ENCODE data around the gene OAF. TPM values are rescaled to one million over a fixed set of nuclear protein-coding genes. Genes with fewer than 3 reads are reported as not detected.

OAF gene
- total RNA-seq, 1 experiment from 2014 or later = 25.0 TPM

- BruUV-seq (replicated peaks) = no TSS peak
- no peaks in the 10 kb centered on the region for H3K9me3 ChIP-seq (ENCODE audit: low read depth, low read length, poor library complexity, severe bottlenecking)
- peak; percentile 54 for DNase-seq (ENCODE audit: low spot score)
- H3K4me1 ChIP-seq (ENCODE audit: insufficient read depth, low read length, poor library complexity, severe bottlenecking) = peaks cover 6% of the 10 kb centered on the region
- H3K27me3 ChIP-seq (replicated peaks; ENCODE audit: insufficient read depth, low read depth, low read length, poor library complexity) = no peaks in the 10 kb centered on the region
- POLR2A ChIA-PET (ENCODE audit: low non-redundant PET) = no interaction called here
- intact Hi-C loops (cut with micrococcal nuclease; ENCODE audit: unreplicated experiment) = no loop called here
- no peak overlapping the region for H3K4me3 ChIP-seq (ENCODE audit: low read depth, low read length, poor library complexity, severe bottlenecking)
- TF ChIP-seq CTCF (conservative IDR thresholded peaks at IDR 0.05; ENCODE audit: low read depth, low read length) (no peak), EZH2 (IDR thresholded peaks at IDR 0.05; ENCODE audit: borderline replicate concordance, low read depth, low read length, poor library complexity, severe bottlenecking) (no peak)
- H3K36me3 ChIP-seq (ENCODE audit: insufficient read depth, low read length, poor library complexity, severe bottlenecking) = no peaks in the 10 kb centered on the region
- CTCF ChIA-PET = interaction anchor here (1.0 kb wide), 1 partner anchor 56 kb away, joined by 3 read pairs; no protein-coding TSS in a partner anchor
- no peak overlapping the region for H3K27ac ChIP-seq (ENCODE audit: low read depth, low read length, poor library complexity, severe bottlenecking)
These were observed 14.4 kb downstream of the OAF start for GRCh38 chr11:120224972-120225909.

DNA sequence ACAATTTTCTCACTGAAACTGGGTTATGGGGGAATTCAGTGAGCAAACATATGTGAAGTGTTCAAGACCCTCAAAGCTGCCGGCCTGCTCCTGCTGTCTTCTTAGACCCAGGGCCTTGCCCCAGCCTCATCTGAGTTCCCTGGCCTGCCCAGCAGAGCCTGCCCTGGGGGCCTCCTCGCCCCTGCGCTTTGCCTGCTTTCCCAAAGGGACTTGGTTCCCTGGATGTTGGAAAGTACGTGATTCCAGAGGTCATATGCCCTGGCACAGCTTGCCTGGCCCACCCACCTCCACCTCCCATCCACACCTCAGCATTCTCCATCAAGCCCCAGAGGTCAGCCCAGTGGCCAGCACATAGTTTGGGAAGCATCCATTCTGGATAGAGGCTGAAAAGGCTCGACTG lies 15.4 kb downstream of the OAF start:
- H3K36me3 ChIP-seq (ENCODE audit: insufficient read depth, low read length, poor library complexity, severe bottlenecking) = no peaks in the 10 kb centered on the region
- no peaks in the 10 kb centered on the region for H3K9me3 ChIP-seq (ENCODE audit: low read depth, low read length, poor library complexity, severe bottlenecking)
- peaks cover 6% of the 10 kb centered on the region for H3K4me1 ChIP-seq (ENCODE audit: insufficient read depth, low read length, poor library complexity, severe bottlenecking)
- no peak for DNase-seq (ENCODE audit: low spot score)
- H3K4me3 ChIP-seq (ENCODE audit: low read depth, low read length, poor library complexity, severe bottlenecking) = no peak overlapping the region
- no peaks in the 10 kb centered on the region for H3K27me3 ChIP-seq (replicated peaks; ENCODE audit: insufficient read depth, low read depth, low read length, poor library complexity)
- ChIA-PET CTCF (no interaction called here), POLR2A (ENCODE audit: low non-redundant PET) (no interaction called here)
- intact Hi-C loops (cut with micrococcal nuclease; ENCODE audit: unreplicated experiment) = no loop called here
- BruUV-seq (replicated peaks) = no TSS peak
- TF ChIP-seq CTCF (conservative IDR thresholded peaks at IDR 0.05; ENCODE audit: low read depth, low read length) (no peak), EZH2 (IDR thresholded peaks at IDR 0.05; ENCODE audit: borderline replicate concordance, low read depth, low read length, poor library complexity, severe bottlenecking) (no peak)
- H3K27ac ChIP-seq (ENCODE audit: low read depth, low read length, poor library complexity, severe bottlenecking) = no peak overlapping the region

GRCh38 chr11:120226714-120227113 lies 15.9 kb downstream of the OAF start:
- no peak for DNase-seq (ENCODE audit: low spot score)

More at GRCh38 chr11:120226714-120227113, 15.9 kb downstream of the OAF start:
- BruUV-seq (replicated peaks) = no TSS peak
- Histone ChIP-seq H3K27me3 (replicated peaks; ENCODE audit: insufficient read depth, low read depth, low read length, poor library complexity) (no peaks in the 10 kb centered on the region), H3K4me1 (ENCODE audit: insufficient read depth, low read length, poor library complexity, severe bottlenecking) (peaks cover 6% of the 10 kb centered on the region), H3K9me3 (ENCODE audit: low read depth, low read length, poor library complexity, severe bottlenecking) (no peaks in the 10 kb centered on the region), H3K36me3 (ENCODE audit: insufficient read depth, low read length, poor library complexity, severe bottlenecking) (no peaks in the 10 kb centered on the region), H3K4me3 (ENCODE audit: low read depth, low read length, poor library complexity, severe bottlenecking) (no peak overlapping the region), H3K27ac (ENCODE audit: low read depth, low read length, poor library complexity, severe bottlenecking) (no peak overlapping the region)
- no peak for TF ChIP-seq CTCF (conservative IDR thresholded peaks at IDR 0.05; ENCODE audit: low read depth, low read length)
- TF ChIP-seq EZH2 (IDR thresholded peaks at IDR 0.05; ENCODE audit: borderline replicate concordance, low read depth, low read length, poor library complexity, severe bottlenecking) = no peak
- intact Hi-C loops (cut with micrococcal nuclease; ENCODE audit: unreplicated experiment) = no loop called here
- CTCF ChIA-PET = no interaction called here
- POLR2A ChIA-PET (ENCODE audit: low non-redundant PET) = no interaction called here

Data from A673 (cell line).